Stimulated activated CD8-positive, alpha-beta memory T cell treated with anti-CD3 and anti-CD28 coated beads, Interleukin-7, amount 100 ng/mL, for 48 hours (primary cell): Measurements from ENCODE around the gene SERAC1.

Source experiments
- DNase-seq, 2 donors: peaks; one replicate each; pipeline ENCODE4 v3.0.0-alpha.2; 2020; ENCODE audit warnings: low read depth in 1 of 2; ENCODE audit errors: extremely low read depth in 1 of 2

SERAC1 gene

GRCh38 chr6:158131926-158132325 is 36.1 kb downstream of the SERAC1 start:
- no peak for DNase-seq

GRCh38 chr6:158125271-158125670 is 42.8 kb downstream of the SERAC1 start:
- DNase-seq = no peak

- no peak for DNase-seq
These were observed 43.8 kb downstream of the SERAC1 start for GRCh38 chr6:158124288-158124687.

- no peak for DNase-seq
These were observed 46.0 kb downstream of the SERAC1 start for GRCh38 chr6:158122048-158122447.

- no peak for DNase-seq
These were observed 46.7 kb downstream of the SERAC1 start for GRCh38 chr6:158121335-158121734.

GRCh38 chr6:158118886-158119285 is 49.2 kb downstream of the SERAC1 start:
- DNase-seq = no peak

GRCh38 chr6:158115508-158115907 is 52.6 kb downstream of the SERAC1 start:
- DNase-seq = no peak

GRCh38 chr6:158115102-158115501 is 53.0 kb downstream of the SERAC1 start:
- DNase-seq = no peak

GRCh38 chr6:158113802-158114201 is 54.3 kb downstream of the SERAC1 start:
- DNase-seq = no peak

- no peak for DNase-seq
These were observed 56.1 kb downstream of the SERAC1 start for GRCh38 chr6:158111987-158112386.

- no peak for DNase-seq
These were observed 57.1 kb downstream of the SERAC1 start for GRCh38 chr6:158110986-158111385.

GRCh38 chr6:158109748-158110147 is 58.3 kb downstream of the SERAC1 start:
- DNase-seq = no peak

- DNase-seq = no peak
These were observed 63.4 kb downstream of the SERAC1 start for GRCh38 chr6:158104696-158105095.

- DNase-seq = no peak
These were observed 64.8 kb downstream of the SERAC1 start for GRCh38 chr6:158103228-158103627.

GRCh38 chr6:158095671-158096070 is 72.4 kb downstream of the SERAC1 start:
- no peak for DNase-seq

- DNase-seq = no peak
These were observed 73.0 kb downstream of the SERAC1 start for GRCh38 chr6:158095031-158095430.

GRCh38 chr6:158092806-158093205 is 75.3 kb downstream of the SERAC1 start:
- no peak for DNase-seq

GRCh38 chr6:158087224-158087867 is 80.7 kb downstream of the SERAC1 start:
- DNase-seq = no peak

- no peak for DNase-seq
These were observed 81.4 kb downstream of the SERAC1 start for GRCh38 chr6:158086504-158087223.

GRCh38 chr6:158086054-158086503 is 82.0 kb downstream of the SERAC1 start:
- no peak for DNase-seq

- no peak for DNase-seq
These were observed 82.6 kb downstream of the SERAC1 start for GRCh38 chr6:158085261-158086053.
